Medulla oblongata (tissue), 1 donor: Measurements from ENCODE around the gene BAZ2B.

Experiments used
- DNase-seq: peaks from one replicate; pipeline ENCODE4 v3.0.0-alpha.2; 2015; ENCODE audit errors: extremely low spot score

BAZ2B gene

GRCh38 chr2:159322419-159322818 is 293.9 kb downstream of the BAZ2B start:
- DNase-seq = no peak

DNA sequence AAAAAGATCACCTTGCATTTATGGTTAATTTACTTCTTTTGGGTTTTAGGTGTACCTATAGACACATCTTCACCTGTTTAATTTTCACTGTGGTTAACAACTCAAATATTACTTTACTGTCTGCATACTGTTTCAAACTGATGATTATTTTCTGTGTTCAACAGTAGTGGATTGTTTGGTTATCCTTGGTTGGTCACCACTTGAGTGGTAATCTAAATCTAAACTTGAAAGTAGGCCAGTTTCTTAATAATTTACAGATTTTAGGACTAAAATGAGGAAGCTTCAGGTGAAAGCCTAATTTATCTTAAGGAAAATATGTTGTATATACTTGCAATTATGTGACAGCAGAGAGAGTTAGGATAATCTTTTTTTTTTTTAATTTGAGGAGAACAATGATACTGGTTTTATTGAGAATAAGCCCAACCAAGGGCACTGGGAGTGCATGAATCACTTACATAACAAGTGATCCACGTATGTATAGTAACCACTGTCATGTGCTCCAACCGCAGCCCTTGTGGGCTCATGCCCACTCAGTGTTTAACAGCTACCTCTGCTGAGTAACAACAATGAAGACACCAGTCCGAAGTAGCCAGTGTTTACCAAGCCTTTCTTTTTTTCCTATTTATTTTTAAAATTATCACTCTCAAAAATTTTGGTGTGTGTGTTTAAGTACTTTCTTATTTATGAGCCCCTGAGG is 298.8 kb downstream of the BAZ2B start:
- no peak for DNase-seq

GRCh38 chr2:159307942-159308341 is 308.4 kb downstream of the BAZ2B start:
- no peak for DNase-seq

- DNase-seq = no peak
Observed at GRCh38 chr2:159300586-159300985, 315.8 kb downstream of the BAZ2B start.

DNA sequence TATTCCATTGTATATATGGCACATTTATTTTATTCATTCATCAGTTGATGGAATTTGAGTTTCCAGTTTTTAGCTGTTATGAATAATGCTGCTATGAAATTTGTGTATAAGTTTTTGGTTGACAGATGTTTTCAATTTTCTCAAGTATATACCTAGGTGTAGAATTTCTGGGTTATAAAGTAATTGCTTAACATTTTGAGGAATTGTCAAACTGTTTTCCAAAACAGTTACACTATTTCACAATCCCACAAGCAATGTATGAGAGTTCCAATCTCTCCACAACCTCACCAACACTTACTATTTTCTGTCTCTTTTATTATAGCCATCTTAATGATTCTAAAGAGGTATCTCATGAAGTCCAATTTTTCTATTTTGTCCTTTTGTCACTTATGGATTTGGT is 317.4 kb downstream of the BAZ2B start:
- DNase-seq = no peak

DNA sequence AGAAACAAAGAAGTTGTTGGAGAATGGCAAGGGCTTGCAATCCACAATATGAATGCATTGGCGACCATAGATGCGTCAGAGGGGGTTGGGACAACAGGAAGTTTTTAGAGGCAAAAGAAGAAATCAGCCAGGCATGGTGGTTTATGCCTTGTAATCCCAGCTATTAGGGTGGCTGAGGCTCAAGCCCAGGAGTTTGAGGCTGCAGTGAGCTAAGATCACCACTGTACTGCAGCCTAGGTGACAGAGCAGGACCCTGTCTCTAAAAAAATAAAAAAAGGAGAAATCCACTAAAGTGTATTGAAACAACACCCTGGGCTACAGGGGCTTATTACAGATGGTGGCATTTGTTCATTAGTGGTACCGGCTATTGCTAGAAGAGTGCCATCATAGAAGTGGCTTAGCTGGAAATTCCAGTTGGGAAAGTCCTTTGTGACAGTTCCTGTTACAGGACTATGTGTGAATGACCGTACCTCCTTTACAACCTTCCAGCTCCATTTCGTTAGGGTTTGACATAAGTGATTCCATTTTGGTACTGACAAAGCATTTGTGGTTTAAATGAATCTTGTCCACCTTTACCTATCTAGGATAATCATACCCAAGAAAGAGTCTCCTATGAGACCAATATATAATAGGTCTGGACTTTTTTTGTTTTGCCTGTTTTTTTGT is 319.2 kb downstream of the BAZ2B start:
- no peak for DNase-seq

GRCh38 chr2:159292157-159292556 is 324.2 kb downstream of the BAZ2B start:
- DNase-seq = no peak

DNA sequence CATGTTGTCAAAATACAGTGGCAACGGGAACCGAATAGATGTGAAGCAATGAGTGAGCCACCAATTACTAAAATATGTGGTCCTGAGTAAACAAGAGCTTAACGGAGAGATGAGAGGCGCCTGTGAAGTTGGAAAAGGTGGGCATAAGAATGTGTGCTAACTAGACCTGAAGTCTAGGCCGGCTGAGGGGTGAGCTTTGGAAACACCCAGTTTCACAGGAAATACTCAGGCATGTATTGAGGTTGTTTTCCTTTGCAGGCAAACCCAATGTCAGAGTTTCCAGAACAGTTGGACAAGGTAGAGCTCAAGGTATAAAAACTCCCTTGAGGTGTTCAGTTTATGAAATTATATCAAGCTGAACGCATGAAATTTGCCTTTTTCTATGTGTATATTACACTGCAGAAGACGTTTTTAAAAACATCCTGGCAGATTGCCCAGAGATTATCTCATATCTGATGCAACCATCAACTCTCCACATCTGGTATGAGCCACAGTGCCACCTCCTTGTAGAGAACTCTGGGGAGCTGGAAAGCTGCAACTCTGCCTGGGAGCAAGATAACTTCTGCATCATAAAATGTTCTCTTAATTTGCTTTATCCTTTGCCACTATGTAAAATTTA is 325.9 kb downstream of the BAZ2B start:
- DNase-seq = no peak

DNA sequence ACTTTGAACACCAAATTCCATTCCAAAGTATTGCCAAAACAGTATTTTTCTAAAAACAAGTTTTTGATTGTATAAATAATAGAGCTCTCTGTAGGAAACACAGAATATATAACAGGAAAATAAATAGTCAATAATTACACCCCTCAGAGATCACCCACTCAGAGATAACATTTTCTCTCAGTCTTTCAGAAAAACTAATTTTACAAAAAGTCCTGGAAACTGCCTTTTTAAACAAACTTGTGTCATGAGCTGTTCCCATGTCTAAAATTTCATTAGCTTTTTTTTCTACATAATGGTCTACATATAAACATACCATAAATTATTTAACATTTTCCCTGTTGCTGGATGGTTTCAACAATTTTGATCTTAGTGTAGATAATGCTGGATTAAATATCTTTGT is 328.6 kb downstream of the BAZ2B start:
- DNase-seq = no peak

DNA sequence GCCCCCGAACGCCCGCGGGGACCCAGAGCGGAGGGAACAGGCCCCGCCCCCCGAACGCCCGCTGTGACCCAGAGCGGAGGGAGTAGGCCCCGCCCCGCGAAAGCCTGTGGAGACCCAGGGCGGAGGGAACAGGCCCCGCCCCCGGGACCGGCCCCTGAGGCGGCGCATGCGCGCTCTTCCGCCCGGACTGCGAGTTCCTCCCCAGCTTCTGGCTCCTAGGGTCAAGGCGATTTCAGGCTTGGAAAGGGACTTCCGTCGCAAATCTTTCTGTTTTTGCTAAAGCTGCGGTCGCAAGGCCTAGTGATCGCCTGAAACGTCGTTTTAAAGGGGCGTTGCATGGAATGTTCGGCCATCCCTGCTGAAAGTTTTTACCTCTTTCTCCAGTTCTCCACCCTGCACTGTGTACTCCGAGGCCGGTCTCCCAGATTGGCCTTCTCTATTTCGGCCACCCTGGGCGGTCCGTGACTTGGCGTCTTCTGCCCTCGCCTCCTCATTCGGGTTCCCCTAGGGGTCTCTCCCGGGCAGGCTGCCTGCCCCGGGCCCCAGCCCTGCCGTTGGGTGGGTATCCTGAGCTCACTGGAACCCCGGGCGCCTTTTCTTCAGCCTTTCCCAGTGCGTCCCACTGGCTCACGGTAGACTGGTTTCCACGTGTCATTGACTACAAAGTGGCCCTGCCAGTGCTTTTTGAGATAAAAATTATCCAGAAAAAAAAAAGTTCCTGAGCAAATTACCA is 329.5 kb downstream of the BAZ2B start:
- DNase-seq = peak; percentile 99

- peak; percentile 62 for DNase-seq
Observed at GRCh38 chr2:159285929-159286708, 330.2 kb downstream of the BAZ2B start, which contains the start of gene WDSUB1. Gene WDSUB1, minus strand, starts transcription at chr2:159286703. Its CDS starts 3,634 bp downstream, at chr2:159283069.

DNA sequence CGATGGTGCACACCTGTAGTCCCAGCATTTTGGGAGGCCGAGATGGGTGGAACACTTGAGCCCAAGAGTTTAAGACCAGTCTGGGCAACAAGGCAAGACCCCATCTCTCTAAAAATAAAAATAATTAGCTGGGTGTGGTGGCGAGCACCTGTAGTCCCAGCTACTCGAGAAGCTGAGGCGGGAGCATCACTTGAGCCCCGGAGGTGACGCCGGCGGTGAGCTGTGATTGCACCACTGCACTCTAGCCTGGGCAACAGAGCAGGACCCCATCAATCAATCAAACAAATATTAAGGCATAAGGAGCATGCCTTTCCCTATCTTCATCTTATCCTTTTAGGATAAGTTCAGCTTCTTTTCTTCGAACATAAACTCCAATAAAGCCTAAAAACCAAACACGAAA is 330.9 kb downstream of the BAZ2B start:
- DNase-seq = no peak

DNA sequence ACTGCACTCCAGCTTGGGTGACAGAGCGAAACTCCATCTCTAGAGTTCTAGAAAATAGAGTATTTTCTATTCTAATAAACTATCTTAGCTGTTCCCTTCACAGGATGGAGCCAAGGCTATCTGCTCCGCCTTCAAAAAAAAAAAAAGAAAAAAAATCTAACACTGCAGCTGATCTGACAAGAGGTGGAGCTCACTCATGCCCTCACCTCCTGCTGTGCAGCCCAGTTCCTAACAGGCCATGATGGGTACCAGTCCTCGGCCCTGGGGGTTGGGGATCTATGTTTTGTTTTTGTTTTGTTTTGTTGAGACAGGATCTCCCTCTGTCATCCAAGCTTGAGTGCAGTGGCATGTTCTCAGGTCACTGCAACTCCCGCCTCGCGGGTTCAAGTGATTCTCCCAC is 332.8 kb downstream of the BAZ2B start:
- no peak for DNase-seq

DNA sequence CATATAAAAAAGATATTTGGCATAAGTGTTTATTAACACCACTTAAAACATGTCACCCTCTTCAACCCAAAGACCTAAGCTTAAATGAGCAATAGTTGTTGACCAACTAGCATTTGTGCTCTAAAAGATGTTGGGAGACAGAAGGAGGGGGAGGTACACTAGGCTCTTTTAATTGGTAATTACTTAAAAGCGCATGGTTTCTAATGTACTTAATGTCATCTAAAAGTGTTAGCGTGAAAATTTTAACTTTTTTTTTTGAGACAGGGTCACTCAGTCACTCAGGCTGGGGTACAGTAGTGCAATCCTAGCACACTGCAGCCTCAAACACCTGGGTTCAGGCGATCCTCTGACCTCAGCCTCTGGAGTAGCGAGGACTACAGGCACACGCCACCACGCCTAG is 335.3 kb downstream of the BAZ2B start:
- DNase-seq = no peak

GRCh38 chr2:159279700-159280099 is 336.6 kb downstream of the BAZ2B start:
- no peak for DNase-seq

- no peak for DNase-seq
Observed at GRCh38 chr2:159275111-159275510, 341.2 kb downstream of the BAZ2B start.

GRCh38 chr2:159272156-159272555 is 344.2 kb downstream of the BAZ2B start:
- no peak for DNase-seq

GRCh38 chr2:159270744-159271379 is 345.5 kb downstream of the BAZ2B start:
- DNase-seq = no peak
